Breast epithelium (tissue), 3 donors: Measurements from ENCODE around the gene FOXE1.

Source experiments
- CTCF ChIP-seq, 3 donors: fragments of 450-650 bp; IDR thresholded peaks; one replicate each; pipeline ENCODE4 v1.5.1; 2016 to 2017; ENCODE audit warnings: antibody characterized with exemption in 3 of 3, mild to moderate bottlenecking in 3 of 3, moderate library complexity in 3 of 3
- POLR2AphosphoS5 ChIP-seq, 3 donors: sonication (generic); formaldehyde crosslinking; IDR thresholded peaks; one replicate each; pipeline ENCODE4 v1.6.1; 2017; ENCODE audit warnings: antibody characterized with exemption in 3 of 3

- TF ChIP-seq POLR2AphosphoS5 (IDR thresholded peaks at IDR 0.05) (no peak), CTCF (IDR thresholded peaks at IDR 0.05) (no peak)
Measured at GRCh38 chr9:97852399-97853055, 499 bp upstream of the FOXE1 start.
